ENCODE measurements around the gene ZMIZ1. TPM values are rescaled to one million over a fixed set of nuclear protein-coding genes. Genes with fewer than 3 reads are reported as not detected.

The ZMIZ1 gene
- total and polyA plus RNA-seq, 2 experiments from 2014 or later, result 9.2 to 30.9 TPM

- no peaks in the 10 kb centered on the region for H3K36me3 ChIP-seq (ENCODE audit: insufficient read depth)
- TF ChIP-seq ETS1 (IDR thresholded peaks at IDR 0.05) (no peak), ZNF462 (CRISPR knock-in tag; IDR thresholded peaks at IDR 0.05) (no peak), EZH2 (IDR thresholded peaks at IDR 0.05; ENCODE audit: low read depth, unreplicated experiment) (no peak)
- no peak overlapping the region for H2AFZ ChIP-seq
- peaks cover 14% of the 10 kb centered on the region; the same call in 1 of the 2 replicates for H3K4me1 ChIP-seq (ENCODE audit: insufficient read depth)
- DNase-seq (ENCODE audit: low spot score), result peak; percentile 39
- no peak overlapping the region for H3K4me2 ChIP-seq
- H3K4me1 Mint-ChIP-seq, result peaks cover 75% of the 10 kb centered on the region
- peaks cover 13% of the 10 kb centered on the region for H3K27me3 Mint-ChIP-seq (ENCODE audit: insufficient read depth, low read depth, poor library complexity)
- H3K4me3 ChIP-seq, result no peak overlapping the region
- no peak overlapping the region; the same call in 1 of the 2 replicates for H3K27ac Mint-ChIP-seq
- H3K27ac ChIP-seq (ENCODE audit: low read depth), result no peak overlapping the region
- no peaks in the 10 kb centered on the region; the same call in 2 of the 3 replicates for H3K9me3 Mint-ChIP-seq
- H3K36me3 Mint-ChIP-seq (ENCODE audit: low read depth), result no peaks in the 10 kb centered on the region
- H3K27me3 ChIP-seq (ENCODE audit: insufficient read depth), result no peaks in the 10 kb centered on the region
- H4K20me1 ChIP-seq (replicated peaks; ENCODE audit: insufficient read depth), result peaks cover 9% of the 10 kb centered on the region; the same call in 1 of the 2 replicates
- H3K9me2 ChIP-seq (ENCODE audit: insufficient read depth), result no peaks in the 10 kb centered on the region
- H3K4me3 Mint-ChIP-seq, result no peak overlapping the region
- no peaks in the 10 kb centered on the region for H3F3A ChIP-seq (replicated peaks; ENCODE audit: low read depth)
- ATAC-seq, result peak; percentile 48
- peaks cover 95% of the 10 kb centered on the region for H3K79me2 ChIP-seq (replicated peaks; ENCODE audit: insufficient read depth)
These were observed 33.1 kb downstream of the ZMIZ1 start for GRCh38 chr10:79101560-79102497.

Data from GM23338 (cell line).